H1 (cell line): ENCODE measurements around the gene AATK. TPM values are rescaled to one million over a fixed set of nuclear protein-coding genes. Genes with fewer than 3 reads are reported as not detected.

ENCODE experiments used
- CTCF ChIA-PET: fragments of 300-600 bp; sonication (Branson Sonifier 250); formaldehyde crosslinking; loops from one replicate; lab custom pipeline; 2021; ENCODE audit not compliant: partially characterized antibody; lab: Charles Lee
- POLR2A ChIA-PET: fragments of 300-600 bp; sonication (Branson Sonifier 250); formaldehyde crosslinking; loops from one replicate; lab custom pipeline; 2021; ENCODE audit warnings: inconsistent platforms; ENCODE audit not compliant: partially characterized antibody; lab: Charles Lee
- DNase-seq, 2 experiments: peaks; one replicate each; pipeline versions ENCODE4 v3.0.0 to v3.0.0-alpha.2; 2010 to 2022; ENCODE audit warnings: low spot score in 2 of 2, low read depth in 1 of 2, mixed read lengths in 1 of 2
- FAIRE-seq: peaks from 2 replicates; lab custom pipeline; 2011; peaks lifted over from hg19 to GRCh38; lab: Jason Lieb, UNC
- H2AFZ ChIP-seq: 2 replicates; pipeline ENCODE4 v1.8.1; 2012; ENCODE audit warnings: low read length, inconsistent platforms
- H2AK5ac ChIP-seq: 2 replicates; pipeline ENCODE4 v1.6.1; 2013; ENCODE audit warnings: low read depth, low read length
- H2BK120ac ChIP-seq: replicated peaks from 2 replicates; pipeline ENCODE3; 2013; ENCODE audit warnings: low read depth, low read length, inconsistent platforms
- H2BK12ac ChIP-seq: 2 replicates; pipeline ENCODE4 v1.6.1; 2013; ENCODE audit warnings: low read depth, low read length
- H2BK15ac ChIP-seq: 2 replicates; pipeline ENCODE4 v1.6.1; 2013; ENCODE audit warnings: low read length
- H2BK20ac ChIP-seq: 2 replicates; pipeline ENCODE4 v1.6.1; 2013; ENCODE audit warnings: low read length
- H2BK5ac ChIP-seq: 2 replicates; pipeline ENCODE4 v1.6.1; 2013; ENCODE audit warnings: low read depth, low read length
- H3K14ac ChIP-seq: 2 replicates; pipeline ENCODE4 v1.6.1; 2013; ENCODE audit warnings: inconsistent platforms; ENCODE audit not compliant: insufficient read length
- H3K18ac ChIP-seq: 2 replicates; pipeline ENCODE4 v1.6.1; 2013; ENCODE audit warnings: low read length; ENCODE audit errors: extremely low read depth
- H3K23ac ChIP-seq: 2 replicates; pipeline ENCODE4 v1.6.1; 2013; ENCODE audit warnings: inconsistent platforms; ENCODE audit not compliant: insufficient read length
- H3K23me2 ChIP-seq: 2 replicates; pipeline ENCODE4 v1.6.1; 2013; ENCODE audit warnings: low read depth, low read length
- H3K27ac ChIP-seq: 2 replicates; pipeline ENCODE4 v1.6.1; 2011; ENCODE audit warnings: low read depth, low read length, inconsistent platforms
- H3K27me3 ChIP-seq, 4 experiments: replicated peaks in 1 of 4; 1 replicate in 1 of 4; 2 replicates in 3 of 4; pipeline versions ENCODE4 v1.6.1 to v1.8.1; 2011 to 2013; ENCODE audit warnings: low read length in 3 of 4, mild to moderate bottlenecking in 3 of 4, inconsistent platforms in 2 of 4, mixed read lengths in 2 of 4, moderate library complexity in 1 of 4; ENCODE audit not compliant: control insufficient read depth in 3 of 4, insufficient read depth in 3 of 4; ENCODE audit errors: extremely low read depth in 1 of 4
- H3K36me3 ChIP-seq, 4 experiments: 2 replicates each; pipeline versions ENCODE4 v1.6.1 to v1.8.1; 2011 to 2013; ENCODE audit warnings: mild to moderate bottlenecking in 4 of 4, low read length in 3 of 4, moderate library complexity in 2 of 4, control low read depth in 1 of 4, inconsistent platforms in 1 of 4; ENCODE audit not compliant: insufficient read depth in 4 of 4, control insufficient read depth in 2 of 4
- H3K4ac ChIP-seq: replicated peaks from 2 replicates; pipeline ENCODE3; 2013; ENCODE audit warnings: low read length, low read depth, mixed read lengths, inconsistent platforms; ENCODE audit not compliant: insufficient read length
- H3K4me1 ChIP-seq, 4 experiments: replicated peaks in 1 of 4; 1 replicate in 1 of 4; 2 replicates in 3 of 4; pipeline versions ENCODE4 v1.6.1 to v1.8.1; 2011 to 2013; ENCODE audit warnings: low read length in 3 of 4, inconsistent platforms in 2 of 4, mixed read lengths in 1 of 4; ENCODE audit not compliant: insufficient read depth in 4 of 4, control insufficient read depth in 3 of 4
- H3K4me2 ChIP-seq, 2 experiments: 2 replicates each; pipeline versions ENCODE4 v1.6.1 to v1.8.1; 2011 to 2013; ENCODE audit warnings: low read depth in 2 of 2, low read length in 2 of 2, control low read depth in 1 of 2, inconsistent platforms in 1 of 2, mild to moderate bottlenecking in 1 of 2; ENCODE audit not compliant: insufficient read depth in 1 of 2
- H3K4me3 ChIP-seq, 4 experiments: fragments of 200-600, 300-600 bp in 1 of 4; sonication (generic), shearing (Covaris generic), sonication (Bioruptor Twin) in 1 of 4; 2 replicates each; pipeline versions ENCODE4 v1.5.1 to v1.8.1; 2011 to 2016; ENCODE audit warnings: low read length in 4 of 4, low read depth in 3 of 4, control low read depth in 2 of 4, inconsistent platforms in 2 of 4, mild to moderate bottlenecking in 2 of 4, mixed read lengths in 1 of 4, moderate library complexity in 1 of 4; ENCODE audit not compliant: insufficient read depth in 2 of 4; ENCODE audit errors: extremely low read depth in 1 of 4
- H3K56ac ChIP-seq: replicated peaks from 2 replicates; pipeline ENCODE3; 2013; ENCODE audit warnings: low read depth, mild to moderate bottlenecking, mixed read lengths, low read length, inconsistent platforms; ENCODE audit not compliant: insufficient read length
- H3K79me1 ChIP-seq: 2 replicates; pipeline ENCODE4 v1.6.1; 2013; ENCODE audit warnings: low read depth, low read length, control low read depth
- H3K79me2 ChIP-seq, 2 experiments: 2 replicates each; pipeline versions ENCODE4 v1.6.1 to v1.8.1; 2012 to 2013; ENCODE audit warnings: low read length in 2 of 2, mild to moderate bottlenecking in 2 of 2, inconsistent platforms in 1 of 2; ENCODE audit not compliant: insufficient read depth in 2 of 2, control insufficient read depth in 1 of 2
- H3K9ac ChIP-seq, 4 experiments: replicated peaks in 1 of 4; 1 replicate in 1 of 4; 2 replicates in 3 of 4; pipeline versions ENCODE4 v1.6.1 to v1.8.1; 2011 to 2013; ENCODE audit warnings: low read depth in 3 of 4, low read length in 3 of 4, control low read depth in 2 of 4, mild to moderate bottlenecking in 2 of 4, moderate library complexity in 2 of 4, inconsistent platforms in 1 of 4; ENCODE audit errors: extremely low read depth in 1 of 4
- H3K9me3 ChIP-seq, 2 experiments: 2 replicates each; pipeline versions ENCODE4 v1.6.1 to v1.8.1; 2012 to 2013; ENCODE audit warnings: mild to moderate bottlenecking in 2 of 2, moderate library complexity in 2 of 2, control low read depth in 1 of 2, inconsistent platforms in 1 of 2, low read depth in 1 of 2, low read length in 1 of 2, mixed read lengths in 1 of 2; ENCODE audit not compliant: insufficient read depth in 2 of 2
- H4K20me1 ChIP-seq, 2 experiments: replicated peaks in 1 of 2; 2 replicates each; pipeline versions ENCODE3 to v1.8.1; 2011 to 2013; ENCODE audit warnings: inconsistent platforms in 2 of 2, low read length in 2 of 2, mild to moderate bottlenecking in 1 of 2; ENCODE audit not compliant: insufficient read depth in 2 of 2, control insufficient read depth in 1 of 2
- H4K5ac ChIP-seq: 2 replicates; pipeline ENCODE4 v1.6.1; 2013; ENCODE audit warnings: low read length, low read depth, mixed read lengths, inconsistent platforms; ENCODE audit not compliant: insufficient read length
- H4K8ac ChIP-seq: 2 replicates; pipeline ENCODE4 v1.8.0; 2013; ENCODE audit warnings: mild to moderate bottlenecking, moderate library complexity, low read length, inconsistent platforms; ENCODE audit not compliant: insufficient read depth; ENCODE audit errors: extremely low read depth
- H4K91ac ChIP-seq: replicated peaks from 2 replicates; pipeline ENCODE3; 2013; ENCODE audit warnings: low read length, mixed read lengths, inconsistent platforms; ENCODE audit not compliant: insufficient read length
- ASH2L ChIP-seq: fragments of 200-600, 300-600 bp; sonication (generic); IDR thresholded peaks from one replicate; pipeline ENCODE4 v1.7.1; 2017; ENCODE audit warnings: low read length
- CEBPB ChIP-seq: IDR thresholded peaks from 2 replicates; pipeline ENCODE4 v1.6.1; 2012; ENCODE audit warnings: low read depth, low read length
- EGR1 ChIP-seq: IDR thresholded peaks from 2 replicates; pipeline ENCODE4 v1.6.1; 2011; ENCODE audit warnings: low read depth, low read length, borderline replicate concordance
- GABPA ChIP-seq: IDR thresholded peaks from 2 replicates; pipeline ENCODE4 v1.6.1; 2011; ENCODE audit warnings: mild to moderate bottlenecking, low read length, moderate library complexity, borderline replicate concordance; ENCODE audit not compliant: insufficient read depth
- HDAC2 ChIP-seq, 2 experiments: fragments of 300-600 bp in 1 of 2; sonication (generic) in 1 of 2; IDR thresholded peaks; 2 replicates each; pipeline ENCODE4 v1.6.1; 2011 to 2012; ENCODE audit warnings: low read depth in 2 of 2, low read length in 2 of 2, mild to moderate bottlenecking in 2 of 2, moderate library complexity in 2 of 2, borderline replicate concordance in 1 of 2, inconsistent platforms in 1 of 2
- JUND ChIP-seq: IDR thresholded peaks from 2 replicates; pipeline ENCODE4 v1.6.1; 2011; ENCODE audit warnings: mild to moderate bottlenecking, improper control_type of control experiment, low read length
- RFX5 ChIP-seq: IDR thresholded peaks from 2 replicates; pipeline ENCODE4 v1.6.1; 2011; ENCODE audit warnings: low read depth, low read length, improper control_type of control experiment, borderline replicate concordance
- SIX5 ChIP-seq: IDR thresholded peaks from 2 replicates; pipeline ENCODE4 v1.6.1; 2011; ENCODE audit warnings: mild to moderate bottlenecking, low read depth, low read length
- SP4 ChIP-seq: IDR thresholded peaks from 2 replicates; pipeline ENCODE4 v1.6.1; 2012; ENCODE audit warnings: low read length, inconsistent platforms
- TAF7 ChIP-seq: optimal IDR thresholded peaks from 2 replicates; pipeline ENCODE3; 2011; ENCODE audit warnings: low read depth, mild to moderate bottlenecking, inconsistent platforms, low read length, moderate library complexity, borderline replicate concordance
- WGBS, 2 experiments: shearing (Covaris generic) in 1 of 2; methylation state at CpG; one replicate each; pipeline versions ENCODE4 v1.1.6 to v1.1.7; 2013 to 2015; ENCODE audit warnings: low lambda C conversion rate in 2 of 2, mixed read lengths in 2 of 2, inconsistent platforms in 1 of 2, low coverage in 1 of 2, missing lambda C conversion rate in 1 of 2; ENCODE audit not compliant: insufficient replicate concordance in 2 of 2, insufficient coverage in 1 of 2, insufficient read length in 1 of 2; ENCODE audit errors: extremely low coverage in 1 of 2, missing lambda C conversion rate in 1 of 2; 5-methylcytosine and 5-hydroxymethylcytosine counted together
- polyA plus RNA-seq, 7 experiments: library from polyadenylated mRNA; depleted of rRNA in 3 of 7; stranded (reverse) in 5 of 7; unstranded in 2 of 7; fragments of >200 nt in 5 of 7; fragments of 200-250 nt in 2 of 7; gene quantifications; 1 replicate in 5 of 7; 2 replicates in 1 of 7; 4 replicates in 1 of 7; pipeline versions ENCODE4 v1.2.1 to v1.2.3, GENCODE V29; 2011 to 2013; ENCODE audit warnings: missing spikeins in 2 of 7, mixed read lengths in 2 of 7
- total RNA-seq: library from RNA; stranded (reverse); fragmentation: NEBNext Ultra II Directional; extraction: Animal tissue kit (Norgen Biotek cat#: 25700); gene quantifications from 2 replicates; pipeline ENCODE4 v1.2.1, GENCODE V29; 2021

The AATK gene
- total and polyA plus RNA-seq, 2 of the 8 experiments (the other 6 are each of a cell fraction or from before 2014, with no cell fraction given): 1.7 to 3.5 TPM

- H3K56ac ChIP-seq: no peak overlapping the region
- H3K36me3 ChIP-seq: peaks cover 2 to 26% (median 5%) of the 10 kb centered on the region in 4 experiments; a peak in 3 of 8 replicates
- H3K4me2 ChIP-seq: no peak overlapping the region
- no peak overlapping the region for H4K8ac ChIP-seq
- H3K4me3 ChIP-seq: no peak overlapping the region
- no peak overlapping the region for H2BK20ac ChIP-seq
- no peak for DNase-seq
- no peak overlapping the region for H3K18ac ChIP-seq
- 97% methylated on average over 32 of the region's 45 CpGs; no CpG with 5 or more reads in 1 of the 2 experiments for WGBS, 2 experiments
- TF ChIP-seq TAF7 (no peak), CEBPB (no peak), HDAC2 (IDR thresholded peaks at IDR 0.05; ENCODE audit: borderline replicate concordance in 1 of 2, low read depth in 2 of 2, low read length in 2 of 2) (no peak), SP4 (no peak), GABPA (no peak), JUND (no peak), ASH2L (no peak), RFX5 (no peak), EGR1 (no peak), SIX5 (no peak)
- TF ChIP-seq, all 59 proteins: peak for 0
- Histone ChIP-seq H2AFZ (no peak overlapping the region), H3K14ac (no peak overlapping the region), H2BK15ac (no peak overlapping the region), H3K9me3 (no peaks in the 10 kb centered on the region), H2BK12ac (no peak overlapping the region), H3K4ac (no peak overlapping the region), H3K23me2 (no peaks in the 10 kb centered on the region), H2AK5ac (no peak overlapping the region), H3K4me1 (no peaks in the 10 kb centered on the region; a peak in 1 of 7 replicates), H4K91ac (no peak overlapping the region), H4K20me1 (peaks cover 0 to 5% of the 10 kb centered on the region in 2 experiments), H3K27ac (no peak overlapping the region), H4K5ac (no peak overlapping the region), H3K23ac (no peak overlapping the region), H3K27me3 (no peaks in the 10 kb centered on the region), H3K9ac (no peak overlapping the region), H2BK120ac (no peak overlapping the region), H3K79me1 (no peaks in the 10 kb centered on the region), H3K79me2 (no peaks in the 10 kb centered on the region), H2BK5ac (no peak overlapping the region)
- CTCF ChIA-PET: interaction anchor here (0.8 to 3.7 kb wide), 4 partner anchors 24 to 75 kb away, joined by 3 to 16 read pairs (median 4); no protein-coding TSS in a partner anchor
- no peak for FAIRE-seq
- POLR2A ChIA-PET: no interaction called here
These were observed 30.7 kb upstream of the AATK start for GRCh38 chr17:81196505-81197408.
